Kidney (tissue), 14 donors: ENCODE measurements around the gene FAM83G. TPM values are rescaled to one million over a fixed set of nuclear protein-coding genes. Genes with fewer than 3 reads are reported as not detected.

Experiments
- DNase-seq, 5 donors: peaks; one replicate each; pipeline ENCODE4 v3.0.0-alpha.2; 2013 to 2020
- FAIRE-seq: peaks from 2 replicates; lab custom pipeline; 2012; peaks lifted over from hg19 to GRCh38; lab: Jason Lieb, UNC
- H3K27ac ChIP-seq, 2 donors: one replicate each; pipeline ENCODE4 v1.7.0; 2013; ENCODE audit warnings: low read depth in 2 of 2, low read length in 2 of 2, inconsistent platforms in 1 of 2
- H3K27me3 ChIP-seq: one replicate; pipeline ENCODE4 v1.7.1; 2013; ENCODE audit warnings: low read length, inconsistent platforms; ENCODE audit not compliant: control insufficient read depth, insufficient read depth
- H3K36me3 ChIP-seq, 3 donors: one replicate each; pipeline versions ENCODE4 v1.7.0 to v1.7.1; 2013; ENCODE audit warnings: low read length in 3 of 3, control low read depth in 1 of 3, inconsistent platforms in 1 of 3; ENCODE audit not compliant: insufficient read depth in 3 of 3, control insufficient read depth in 2 of 3
- H3K4me1 ChIP-seq, 3 donors: one replicate each; pipeline versions ENCODE4 v1.7.0 to v1.7.1; 2013; ENCODE audit warnings: low read length in 3 of 3, inconsistent platforms in 1 of 3, low read depth in 1 of 3; ENCODE audit not compliant: control insufficient read depth in 2 of 3, insufficient read depth in 2 of 3
- H3K4me3 ChIP-seq, 3 donors: one replicate each; pipeline versions ENCODE4 v1.7.0 to v1.8.1; 2013; ENCODE audit warnings: low read length in 3 of 3, control low read depth in 1 of 3, inconsistent platforms in 1 of 3
- H3K9ac ChIP-seq, 3 donors: one replicate each; pipeline versions ENCODE4 v1.7.0 to v1.7.1; 2013; ENCODE audit warnings: low read length in 3 of 3, control low read depth in 1 of 3, inconsistent platforms in 1 of 3
- H3K9me3 ChIP-seq, 3 donors: one replicate each; pipeline versions ENCODE4 v1.7.0 to v1.7.1; 2013; ENCODE audit warnings: low read length in 3 of 3, control low read depth in 1 of 3, inconsistent platforms in 1 of 3; ENCODE audit not compliant: control insufficient read depth in 2 of 3, insufficient read depth in 1 of 3
- CTCF ChIP-seq: IDR thresholded peaks from 3 replicates; pipeline ENCODE4 v1.5.1; 2012; ENCODE audit warnings: mild to moderate bottlenecking, moderate library complexity, borderline replicate concordance; ENCODE audit not compliant: insufficient read depth; ENCODE audit errors: extremely low read depth
- intact Hi-C: fragments of 100-400 bp; cut with DNase I; formaldehyde crosslinking; loops from one replicate; pipeline ENCODE4 v1.11.1; 2022
- polyA plus RNA-seq: library from polyadenylated mRNA; stranded (reverse); fragments of 350-450 nt; fragmentation: Illumina TruSeq; extraction: RNeasy Lipid Tissue Mini Kit (QIAGEN cat#74804); gene quantifications from one replicate; pipeline ENCODE4 v1.2.3, GENCODE V29; 2014; ENCODE audit warnings: low read depth, low replicate concordance; ENCODE audit not compliant: insufficient read depth
- total RNA-seq: library from RNA; stranded (reverse); fragmentation: NEBNext Ultra II Directional; extraction: Animal tissue kit (Norgen Biotek cat#: 25700); gene quantifications from one replicate; pipeline ENCODE4 v1.2.1, GENCODE V29; 2021
- donor health status: control.
- donor health status: control.
- donor health status: control.
- donor health status: control.
- donor health status: control.
- donor health status: DM: yes; HTN: yes; CAD: no.
- donor health status: Normal renal cell carcinoma (clear cell type).

The FAM83G gene
- total and polyA plus RNA-seq, 2 donors from 2014 or later, result 4.9 to 8.0 TPM

GRCh38 chr17:18944646-18945045, 59.9 kb downstream of the FAM83G start:
- Histone ChIP-seq H3K36me3 (no peaks in the 10 kb centered on the region), H3K9me3 (no peaks in the 10 kb centered on the region), H3K4me3 (no peak overlapping the region), H3K4me1 (no peaks in the 10 kb centered on the region), H3K27me3 (no peaks in the 10 kb centered on the region), H3K27ac (no peak overlapping the region), H3K9ac (no peak overlapping the region)
- no peak for DNase-seq
- no peak for TF ChIP-seq CTCF
- intact Hi-C loops, result no loop called here
- FAIRE-seq, result no peak

GRCh38 chr17:18938692-18939023, 65.9 kb downstream of the FAM83G start:
- intact Hi-C loops, result no loop called here
- TF ChIP-seq CTCF, result no peak
- no peak for FAIRE-seq
- no peak overlapping the region for H3K27ac ChIP-seq
- H3K9ac ChIP-seq, result no peak overlapping the region
- no peak for DNase-seq
- no peaks in the 10 kb centered on the region for H3K36me3 ChIP-seq
- H3K4me1 ChIP-seq, result no peaks in the 10 kb centered on the region
- no peak overlapping the region for H3K4me3 ChIP-seq
- H3K27me3 ChIP-seq, result no peaks in the 10 kb centered on the region
- no peaks in the 10 kb centered on the region for H3K9me3 ChIP-seq

GRCh38 chr17:18937981-18938691, 66.4 kb downstream of the FAM83G start:
- TF ChIP-seq CTCF, result no peak
- intact Hi-C loops, result no loop called here
- FAIRE-seq (no peak), DNase-seq (no peak)
- H3K9ac ChIP-seq, result no peak overlapping the region
- no peak overlapping the region for H3K4me3 ChIP-seq
- no peaks in the 10 kb centered on the region for H3K9me3 ChIP-seq
- H3K36me3 ChIP-seq, result no peaks in the 10 kb centered on the region
- no peaks in the 10 kb centered on the region for H3K27me3 ChIP-seq
- H3K4me1 ChIP-seq, result no peaks in the 10 kb centered on the region
- H3K27ac ChIP-seq, result no peak overlapping the region
